Astrocyte of the spinal cord (primary cell): ENCODE data around the gene ARID1A.
A peak's percentile ranks its signal among the peaks of the same experiment; 100 is the strongest.
"Not testable (repeated sequence)": the region's sequence is repeated elsewhere in the genome, so short reads cannot be mapped to it uniquely, and the experiment has no call there.

Experiments
- DNase-seq: peaks from one replicate; pipeline ENCODE4 v3.0.0; 2011; ENCODE audit warnings: low read depth, low spot score
- H3K4me3 ChIP-seq: 2 replicates; pipeline ENCODE4 v1.5.1; 2011; ENCODE audit warnings: low read depth, mild to moderate bottlenecking, low read length, moderate library complexity
- in situ Hi-C: cut with HindIII; loops from 2 replicates; pipeline ENCODE4 v1.10.0; 2017; ENCODE audit warnings: low sequenced_read_pairs
- TF ChIP-seq, protein P1 (sequence below): IDR thresholded peaks from 2 replicates; pipeline ENCODE4 v1.5.1; 2012; ENCODE audit warnings: low read depth, mild to moderate bottlenecking, low read length, inconsistent platforms

The ARID1A gene

DNA sequence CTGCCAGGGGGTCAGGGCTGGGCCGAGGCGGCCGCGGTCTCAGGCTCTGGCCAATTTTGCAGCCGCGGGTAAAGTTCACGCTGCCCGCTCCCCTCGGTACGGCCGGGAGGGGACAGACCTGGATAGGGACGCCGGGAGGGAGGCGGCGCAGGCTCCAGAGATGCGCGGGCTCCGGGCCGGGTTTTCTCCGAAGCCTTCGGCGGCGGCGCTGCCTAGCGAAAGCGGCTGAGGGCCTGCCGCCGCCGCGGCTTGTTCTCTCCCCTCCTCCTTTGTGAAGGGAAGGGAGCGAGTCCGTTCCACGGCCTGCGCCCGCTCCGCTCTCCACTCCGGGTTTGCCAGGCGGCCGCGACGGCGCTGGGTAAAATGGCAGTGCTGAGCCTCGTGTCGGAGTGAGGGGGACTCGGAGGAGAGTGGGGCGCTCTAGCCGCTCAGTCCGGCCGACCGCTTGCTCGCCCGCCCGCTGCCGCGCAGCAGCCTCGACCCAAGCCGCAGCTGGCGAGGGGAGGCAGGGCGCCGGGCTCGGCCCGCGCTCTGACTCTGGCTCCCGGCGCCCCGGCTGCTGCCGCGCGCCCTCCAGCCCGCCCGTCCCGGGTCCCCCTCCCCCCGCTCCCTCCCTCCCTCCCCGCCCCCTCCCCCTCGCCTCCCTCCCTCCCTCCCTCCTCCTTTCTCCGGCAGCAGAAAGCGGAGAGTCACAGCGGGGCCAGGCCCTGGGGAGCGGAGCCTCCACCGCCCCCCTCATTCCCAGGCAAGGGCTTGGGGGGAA lies at the start of gene ARID1A:
ARID1A (plus strand) TSS at position 660 of the 763 bp plus-strand sequence. CDS start 389 bp downstream, outside the sequence.
- TF ChIP-seq, protein P1, sequence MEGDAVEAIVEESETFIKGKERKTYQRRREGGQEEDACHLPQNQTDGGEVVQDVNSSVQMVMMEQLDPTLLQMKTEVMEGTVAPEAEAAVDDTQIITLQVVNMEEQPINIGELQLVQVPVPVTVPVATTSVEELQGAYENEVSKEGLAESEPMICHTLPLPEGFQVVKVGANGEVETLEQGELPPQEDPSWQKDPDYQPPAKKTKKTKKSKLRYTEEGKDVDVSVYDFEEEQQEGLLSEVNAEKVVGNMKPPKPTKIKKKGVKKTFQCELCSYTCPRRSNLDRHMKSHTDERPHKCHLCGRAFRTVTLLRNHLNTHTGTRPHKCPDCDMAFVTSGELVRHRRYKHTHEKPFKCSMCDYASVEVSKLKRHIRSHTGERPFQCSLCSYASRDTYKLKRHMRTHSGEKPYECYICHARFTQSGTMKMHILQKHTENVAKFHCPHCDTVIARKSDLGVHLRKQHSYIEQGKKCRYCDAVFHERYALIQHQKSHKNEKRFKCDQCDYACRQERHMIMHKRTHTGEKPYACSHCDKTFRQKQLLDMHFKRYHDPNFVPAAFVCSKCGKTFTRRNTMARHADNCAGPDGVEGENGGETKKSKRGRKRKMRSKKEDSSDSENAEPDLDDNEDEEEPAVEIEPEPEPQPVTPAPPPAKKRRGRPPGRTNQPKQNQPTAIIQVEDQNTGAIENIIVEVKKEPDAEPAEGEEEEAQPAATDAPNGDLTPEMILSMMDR = no peak
- in situ Hi-C loops = no loop called here
- peak within 1 kb of the TSS; percentile 74 for H3K4me3 ChIP-seq
- peak; percentile 99 for DNase-seq

DNA sequence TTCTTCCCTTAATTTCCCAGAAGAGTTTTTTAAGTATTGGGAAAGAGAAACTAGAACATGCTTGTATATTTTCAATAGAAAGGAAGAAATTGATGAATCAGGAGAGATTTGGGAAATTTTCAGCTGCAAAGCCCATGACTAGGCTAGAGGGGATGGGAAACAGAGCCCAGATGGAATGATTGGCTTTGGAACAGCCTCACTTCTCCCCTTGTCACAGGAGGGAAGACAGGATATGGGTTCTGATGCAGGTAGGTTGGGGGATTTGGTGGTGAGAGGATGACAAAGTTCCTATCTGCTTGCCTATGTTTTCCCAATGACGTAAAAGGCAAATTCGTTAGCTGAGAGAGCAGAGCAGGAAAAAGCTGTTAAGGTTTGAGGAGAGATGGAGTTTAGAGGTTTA lies 31.0 kb upstream of the ARID1A start:
- DNase-seq = no peak
- no peak overlapping the region for H3K4me3 ChIP-seq
- TF ChIP-seq, protein P1 = no peak
- in situ Hi-C loops = no loop called here

DNA sequence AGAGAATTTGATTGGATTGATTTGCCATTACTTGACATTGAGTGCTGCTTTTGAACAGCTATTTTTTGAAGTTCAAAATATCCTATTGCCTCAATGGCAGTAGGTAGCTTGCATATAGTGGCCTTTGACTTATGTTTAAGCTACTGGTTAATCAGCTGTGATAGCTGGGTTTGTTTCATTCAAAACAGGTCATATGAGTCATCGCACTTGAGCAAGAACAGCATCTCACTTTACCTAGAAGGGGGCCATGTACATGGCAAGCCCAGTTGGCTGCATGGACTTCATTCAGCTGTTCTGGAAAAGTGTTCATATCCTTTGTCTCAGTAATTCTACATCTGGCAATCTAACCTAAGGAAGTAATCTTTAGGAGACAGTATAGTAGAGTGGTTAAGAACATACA lies 29.0 kb upstream of the ARID1A start:
- H3K4me3 ChIP-seq = no peak overlapping the region
- no peak for DNase-seq
- in situ Hi-C loops = no loop called here
- TF ChIP-seq, protein P1 = no peak

DNA sequence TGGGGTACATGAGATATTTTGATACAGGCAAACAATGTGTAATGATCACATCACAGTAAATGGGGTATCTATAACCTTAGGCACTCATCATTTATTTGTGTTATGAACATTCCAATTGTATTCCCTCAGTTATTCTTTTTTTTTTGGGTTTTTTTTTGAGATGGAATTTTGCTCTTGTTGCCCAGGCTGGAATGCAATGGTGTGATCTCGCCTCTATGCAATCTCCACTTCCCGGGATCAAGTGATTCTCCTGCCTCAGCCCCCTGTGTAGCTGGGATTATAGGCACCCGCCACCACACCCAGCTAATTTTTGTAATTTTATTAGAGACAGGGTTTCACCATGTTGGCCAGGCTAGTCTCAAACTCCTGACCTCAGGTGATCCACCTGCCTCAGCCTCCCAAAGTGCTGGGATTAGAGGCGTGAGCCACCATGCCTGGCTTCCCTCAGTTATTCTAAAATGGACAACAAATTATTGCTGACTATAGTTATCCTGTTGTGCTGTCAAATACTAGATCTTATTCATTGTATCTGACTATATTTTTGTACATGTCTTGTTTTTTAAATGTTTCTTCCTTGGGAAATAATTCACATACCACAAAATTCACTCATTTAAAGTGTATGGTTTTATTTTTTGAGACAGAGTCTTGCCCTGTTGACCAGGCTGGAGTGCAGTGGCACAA lies 27.6 kb upstream of the ARID1A start:
- H3K4me3 ChIP-seq, in situ Hi-C loops, DNase-seq: not testable (repeated sequence)

DNA sequence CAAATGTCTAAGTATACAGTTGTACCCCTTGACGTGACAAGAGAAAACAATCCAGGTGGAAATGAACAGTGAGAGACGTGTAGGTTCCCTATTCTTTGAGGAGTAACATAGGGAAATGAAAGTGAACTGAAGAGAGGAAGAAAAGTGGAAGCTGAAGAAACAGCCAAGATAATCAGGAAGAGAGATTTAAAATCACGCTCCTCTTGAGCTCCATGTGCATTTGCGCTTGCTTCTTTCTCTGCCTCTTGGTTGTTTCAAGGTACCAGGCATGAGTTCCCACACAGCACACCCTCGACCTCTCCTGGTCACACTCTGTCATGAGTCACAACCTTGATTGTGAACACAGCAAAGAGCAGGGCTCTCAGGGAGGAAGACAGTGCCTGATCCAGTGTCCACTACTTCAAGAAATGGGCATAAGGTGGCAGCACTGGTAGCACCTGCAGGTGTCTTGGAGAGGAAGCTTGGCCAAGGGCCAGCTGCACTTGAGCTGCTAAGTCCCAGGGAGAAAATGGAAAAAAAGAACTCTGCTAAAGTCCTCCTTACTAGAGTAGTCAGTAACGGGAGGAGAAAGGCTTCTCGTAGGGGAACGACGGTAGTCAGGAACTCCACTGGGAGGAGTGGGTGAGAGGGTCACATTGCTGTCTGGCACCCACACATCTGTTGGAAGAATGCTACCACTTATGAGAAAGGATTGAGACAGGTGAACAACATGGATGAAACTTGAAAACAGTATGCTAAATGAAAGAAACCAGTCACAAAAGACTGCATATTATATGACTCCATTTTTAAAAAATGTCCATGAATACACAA lies 18.3 kb upstream of the ARID1A start:
- H3K4me3 ChIP-seq = no peak overlapping the region
- peak; percentile 76 for DNase-seq
- TF ChIP-seq, protein P1 = peak; percentile 53
- in situ Hi-C loops = no loop called here

DNA sequence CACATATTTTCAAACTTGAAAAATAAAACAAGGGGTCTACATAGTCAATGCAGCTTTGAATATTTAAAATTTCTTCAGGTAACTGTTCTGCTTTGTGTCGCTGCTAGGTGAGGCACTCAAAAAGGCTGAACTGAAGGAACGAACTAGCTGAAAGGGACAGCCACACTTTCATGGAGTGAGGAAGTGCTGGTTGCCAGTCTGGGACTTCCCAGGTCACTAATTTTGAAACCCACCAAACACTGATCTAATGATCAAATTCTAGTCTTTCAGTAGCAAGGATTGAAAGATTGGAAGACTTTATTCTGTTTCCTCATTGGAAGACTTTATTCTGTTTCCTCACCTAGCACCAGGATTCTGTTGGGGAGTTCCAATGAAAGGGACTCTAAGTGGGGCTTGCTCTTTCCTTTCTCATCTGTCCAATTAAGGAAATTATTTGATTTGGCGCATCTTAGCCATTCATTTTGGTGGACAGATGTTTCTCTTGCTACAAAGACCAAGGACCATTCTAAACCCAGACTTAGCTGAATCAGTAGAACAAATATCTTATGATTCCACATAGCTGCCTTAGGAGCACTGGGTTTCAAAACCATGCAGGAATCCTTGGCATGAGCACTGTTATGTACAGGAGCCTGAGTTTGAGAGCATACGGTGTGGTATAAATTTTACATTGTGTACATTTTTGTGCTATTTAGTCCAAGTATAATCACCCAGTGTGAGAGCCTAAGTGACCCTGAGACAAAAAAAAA lies 10.9 kb upstream of the ARID1A start:
- DNase-seq = no peak
- TF ChIP-seq, protein P1 = no peak
- H3K4me3 ChIP-seq = no peak overlapping the region
- in situ Hi-C loops = no loop called here
